Psoas muscle (tissue), 8 donors: ENCODE data around the gene NLRP9. TPM values are rescaled to one million over a fixed set of nuclear protein-coding genes. Genes with fewer than 3 reads are reported as not detected.
"Not testable (repeated sequence)": the region's sequence is repeated elsewhere in the genome, so short reads cannot be mapped to it uniquely, and the experiment has no call there.

Experiments
- ATAC-seq, 4 donors: fragments of 200-7000 bp; cut with Tn5 transposase; one replicate each; pipeline ENCODE4 v1.9.1; 2020; ENCODE audit warnings: moderate library complexity in 3 of 4, mild to moderate bottlenecking in 2 of 4
- DNase-seq, 2 donors: peaks; one replicate each; pipeline ENCODE4 v3.0.0-alpha.2; 2020
- H3K27ac ChIP-seq: fragments of 200-600 bp; one replicate; pipeline ENCODE4 v1.8.0; 2022
- H3K27me3 ChIP-seq, 3 donors: fragments of 200-600 bp in 1 of 3; one replicate each; pipeline versions ENCODE4 v1.6.1 to v1.8.0; 2013 to 2022; ENCODE audit warnings: low read length in 2 of 3, mild to moderate bottlenecking in 2 of 3, moderate library complexity in 1 of 3; ENCODE audit not compliant: insufficient read depth in 3 of 3
- H3K36me3 ChIP-seq, 2 donors: fragments of 200-600 bp in 1 of 2; one replicate each; pipeline versions ENCODE4 v1.6.1 to v1.8.0; 2013 to 2022; ENCODE audit warnings: low read depth in 1 of 2, mild to moderate bottlenecking in 1 of 2, moderate library complexity in 1 of 2; ENCODE audit not compliant: insufficient read depth in 1 of 2
- H3K4me1 ChIP-seq: fragments of 200-600 bp; one replicate; pipeline ENCODE4 v1.8.0; 2022
- H3K4me3 ChIP-seq: fragments of 200-600 bp; one replicate; pipeline ENCODE4 v1.8.0; 2022; ENCODE audit warnings: mild to moderate bottlenecking
- H3K9me3 ChIP-seq: fragments of 200-600 bp; one replicate; pipeline ENCODE4 v1.8.0; 2022
- CTCF ChIP-seq: fragments of 200-600 bp; IDR thresholded peaks from one replicate; pipeline ENCODE4 v1.8.0; 2022; ENCODE audit warnings: antibody characterized with exemption
- WGBS, 3 donors: extraction: QIAGEN DNeasy Blood & Tissue Kit; methylation state at CpG; one replicate each; pipeline versions ENCODE4 v1.1.6 to v1.1.7; 2013; 5-methylcytosine and 5-hydroxymethylcytosine counted together
- intact Hi-C, 2 donors: fragments of 100-400 bp; cut with DNase I; formaldehyde crosslinking; loops; one replicate each; pipeline versions ENCODE4 v1.11.0 to v1.14.2; 2022
- polyA plus RNA-seq, 3 donors: library from polyadenylated mRNA; stranded (reverse); fragments of 200-250 nt; gene quantifications; one replicate each; pipeline ENCODE4 v1.2.3, GENCODE V29; 2013
- total RNA-seq, 4 donors: library from RNA; stranded (reverse); fragmentation: NEBNext Ultra II Directional in 2 of 4; extraction: Animal tissue kit (Norgen Biotek cat#: 25700) in 2 of 4; gene quantifications; one replicate each; pipeline versions ENCODE4 v1.2.1 to v1.2.4, GENCODE V29; 2021 to 2023
- donor health status: healthy with polysubstance abuse.
- donor health status: DM: no; HTN: no; CAD: no; lungs with moderate emphysema.
- donor health status: Bipolar disorder and iron deficiency.
- donor health status: healthy.
- donor health status: DM: yes; HTN: yes; CAD: no.
- donor health status: DM: no; HTN: no; CAD: no.
- donor health status: DM: no; HTN: no; CAD: no.
- donor health status: DM: yes; HTN: yes; CAD: no.

NLRP9 gene
- total and polyA plus RNA-seq, 7 donors, result not detected

- no peak for ATAC-seq
- WGBS, 3 donors, result 61 to 86% (median 63%) methylated on average over 6 to 7 of the region's 7 CpGs
These were observed 28.3 kb upstream of the NLRP9 start for GRCh38 chr19:55766466-55766865.

GRCh38 chr19:55758797-55759196, 20.6 kb upstream of the NLRP9 start, which contains the start of gene RFPL4A:
Gene RFPL4A, plus strand, starts transcription at chr19:55759097. Its CDS starts 2,704 bp downstream, at chr19:55761801.
- H3K4me1 ChIP-seq, H3K4me3 ChIP-seq, H3K36me3 ChIP-seq, intact Hi-C loops, H3K9me3 ChIP-seq, H3K27me3 ChIP-seq, ATAC-seq, DNase-seq, H3K27ac ChIP-seq: not testable (repeated sequence)
- 65 to 91% (median 82%) methylated on average over 2 of the region's 3 CpGs for WGBS, 3 donors

More at GRCh38 chr19:55766466-55766865, 28.3 kb upstream of the NLRP9 start:
- intact Hi-C loops, result no loop called here
- Histone ChIP-seq H3K4me1 (no peaks in the 10 kb centered on the region), H3K36me3 (no peaks in the 10 kb centered on the region), H3K27me3 (no peaks in the 10 kb centered on the region), H3K27ac (no peak overlapping the region), H3K9me3 (no peaks in the 10 kb centered on the region), H3K4me3 (no peak overlapping the region)
- no peak for DNase-seq
- no peak for TF ChIP-seq CTCF

- H3K9me3 ChIP-seq, H3K4me1 ChIP-seq, ATAC-seq, H3K36me3 ChIP-seq, H3K27me3 ChIP-seq, DNase-seq, H3K27ac ChIP-seq, H3K4me3 ChIP-seq, intact Hi-C loops: not testable (repeated sequence)
- 68 to 84% (median 75%) methylated on average over 4 of the region's 4 CpGs for WGBS, 3 donors
These were observed 18.6 kb upstream of the NLRP9 start for GRCh38 chr19:55756808-55757207.

- no peaks in the 10 kb centered on the region for H3K9me3 ChIP-seq
- H3K36me3 ChIP-seq, result no peaks in the 10 kb centered on the region
- 62 to 72% (median 63%) methylated on average over 3 of the region's 3 CpGs for WGBS, 3 donors
- intact Hi-C loops, result no loop called here
- DNase-seq (no peak), ATAC-seq (no peak)
- TF ChIP-seq CTCF, result no peak
- no peaks in the 10 kb centered on the region for H3K27me3 ChIP-seq
- H3K4me3 ChIP-seq, result no peak overlapping the region
- no peak overlapping the region for H3K27ac ChIP-seq
- H3K4me1 ChIP-seq, result no peaks in the 10 kb centered on the region
These were observed 15.2 kb upstream of the NLRP9 start for GRCh38 chr19:55753401-55753800.

GRCh38 chr19:55750715-55751114, 12.5 kb upstream of the NLRP9 start:
- ATAC-seq (no peak), DNase-seq (no peak)
- intact Hi-C loops, result no loop called here
- no peaks in the 10 kb centered on the region for H3K27me3 ChIP-seq
- no peaks in the 10 kb centered on the region for H3K9me3 ChIP-seq
- WGBS, 3 donors, result 86 to 89% (median 87%) methylated on average over 6 of the region's 6 CpGs
- no peak overlapping the region for H3K27ac ChIP-seq
- no peak for TF ChIP-seq CTCF
- H3K4me1 ChIP-seq, result no peaks in the 10 kb centered on the region
- no peaks in the 10 kb centered on the region for H3K36me3 ChIP-seq
- H3K4me3 ChIP-seq, result no peak overlapping the region

GRCh38 chr19:55730378-55730777, 7.8 kb downstream of the NLRP9 start:
- H3K4me1 ChIP-seq, H3K27me3 ChIP-seq, DNase-seq, H3K27ac ChIP-seq, H3K9me3 ChIP-seq, H3K4me3 ChIP-seq, H3K36me3 ChIP-seq, intact Hi-C loops, ATAC-seq: not testable (repeated sequence)
- WGBS, 3 donors, result 74 to 85% (median 80%) methylated on average over 2 of the region's 2 CpGs
